ENCODE data around the gene TTC24.

DNA sequence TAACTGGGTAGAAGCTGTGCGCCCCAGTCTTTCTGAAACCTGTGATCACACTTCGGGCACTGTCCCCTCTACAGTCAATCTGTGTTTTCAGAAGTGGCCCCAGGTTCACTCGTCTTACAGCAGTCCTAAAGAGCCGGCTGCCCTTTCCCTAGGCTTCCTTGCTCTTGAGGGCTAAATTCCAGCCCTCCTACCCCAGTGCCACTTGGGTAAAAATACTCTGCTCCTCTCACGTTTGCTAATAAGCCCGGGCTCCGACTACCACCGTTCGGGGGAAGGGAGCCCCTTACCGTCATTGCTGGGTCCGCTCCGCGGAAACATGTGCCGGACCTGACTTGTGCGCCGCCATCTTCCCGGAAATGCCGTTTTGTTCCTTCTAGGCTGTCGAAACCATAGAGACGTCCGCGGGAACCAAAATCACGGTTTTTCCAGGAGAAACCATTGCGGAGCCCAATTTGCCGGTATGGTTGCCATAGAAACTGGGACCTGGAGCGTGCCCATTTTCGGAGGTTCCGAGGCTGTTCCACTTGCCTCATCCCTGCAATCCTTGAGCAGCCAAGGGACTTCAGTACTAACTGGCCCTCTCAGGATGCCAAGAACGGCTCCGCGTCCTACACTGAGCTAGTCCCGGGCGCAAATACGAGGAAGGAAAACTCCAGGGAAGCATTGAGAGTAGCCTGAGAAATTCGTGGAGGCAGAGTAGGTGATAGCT lies 21.8 kb downstream of the TTC24 start, which contains the start of gene GPATCH4:
- peak; percentile 25 for TF ChIP-seq POLR2A (IDR thresholded peaks at IDR 0.05)
- TF ChIP-seq, protein P1, sequence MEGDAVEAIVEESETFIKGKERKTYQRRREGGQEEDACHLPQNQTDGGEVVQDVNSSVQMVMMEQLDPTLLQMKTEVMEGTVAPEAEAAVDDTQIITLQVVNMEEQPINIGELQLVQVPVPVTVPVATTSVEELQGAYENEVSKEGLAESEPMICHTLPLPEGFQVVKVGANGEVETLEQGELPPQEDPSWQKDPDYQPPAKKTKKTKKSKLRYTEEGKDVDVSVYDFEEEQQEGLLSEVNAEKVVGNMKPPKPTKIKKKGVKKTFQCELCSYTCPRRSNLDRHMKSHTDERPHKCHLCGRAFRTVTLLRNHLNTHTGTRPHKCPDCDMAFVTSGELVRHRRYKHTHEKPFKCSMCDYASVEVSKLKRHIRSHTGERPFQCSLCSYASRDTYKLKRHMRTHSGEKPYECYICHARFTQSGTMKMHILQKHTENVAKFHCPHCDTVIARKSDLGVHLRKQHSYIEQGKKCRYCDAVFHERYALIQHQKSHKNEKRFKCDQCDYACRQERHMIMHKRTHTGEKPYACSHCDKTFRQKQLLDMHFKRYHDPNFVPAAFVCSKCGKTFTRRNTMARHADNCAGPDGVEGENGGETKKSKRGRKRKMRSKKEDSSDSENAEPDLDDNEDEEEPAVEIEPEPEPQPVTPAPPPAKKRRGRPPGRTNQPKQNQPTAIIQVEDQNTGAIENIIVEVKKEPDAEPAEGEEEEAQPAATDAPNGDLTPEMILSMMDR (IDR thresholded peaks at IDR 0.05), result no peak

Measured in breast epithelium (tissue), 3 donors.